ENCODE results near the gene ZNF469.
A peak's percentile ranks its signal among the peaks of the same experiment; 100 is the strongest.

Gene ZNF469

DNA sequence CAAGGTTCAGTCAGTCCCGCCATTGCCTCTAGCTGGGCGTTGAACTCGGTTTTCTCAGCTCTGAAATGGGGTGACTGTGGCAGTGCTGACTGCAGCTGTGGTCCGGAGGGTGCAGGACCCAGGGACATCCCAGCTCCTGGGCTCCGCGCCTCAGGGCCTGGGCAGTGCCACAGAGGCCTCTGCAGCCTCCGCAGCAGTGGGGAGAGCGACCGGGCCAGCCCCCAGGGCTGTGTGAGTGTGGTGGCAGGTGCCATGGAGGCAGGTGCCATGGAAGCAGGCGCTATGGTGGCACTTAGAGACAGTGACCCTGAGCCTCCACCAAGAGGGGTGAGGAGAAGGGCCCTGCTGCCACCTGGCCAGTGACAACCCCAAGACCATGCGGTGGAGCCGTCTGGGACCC, 30.9 kb downstream of the ZNF469 start:
- DNase-seq, result no peak

DNA sequence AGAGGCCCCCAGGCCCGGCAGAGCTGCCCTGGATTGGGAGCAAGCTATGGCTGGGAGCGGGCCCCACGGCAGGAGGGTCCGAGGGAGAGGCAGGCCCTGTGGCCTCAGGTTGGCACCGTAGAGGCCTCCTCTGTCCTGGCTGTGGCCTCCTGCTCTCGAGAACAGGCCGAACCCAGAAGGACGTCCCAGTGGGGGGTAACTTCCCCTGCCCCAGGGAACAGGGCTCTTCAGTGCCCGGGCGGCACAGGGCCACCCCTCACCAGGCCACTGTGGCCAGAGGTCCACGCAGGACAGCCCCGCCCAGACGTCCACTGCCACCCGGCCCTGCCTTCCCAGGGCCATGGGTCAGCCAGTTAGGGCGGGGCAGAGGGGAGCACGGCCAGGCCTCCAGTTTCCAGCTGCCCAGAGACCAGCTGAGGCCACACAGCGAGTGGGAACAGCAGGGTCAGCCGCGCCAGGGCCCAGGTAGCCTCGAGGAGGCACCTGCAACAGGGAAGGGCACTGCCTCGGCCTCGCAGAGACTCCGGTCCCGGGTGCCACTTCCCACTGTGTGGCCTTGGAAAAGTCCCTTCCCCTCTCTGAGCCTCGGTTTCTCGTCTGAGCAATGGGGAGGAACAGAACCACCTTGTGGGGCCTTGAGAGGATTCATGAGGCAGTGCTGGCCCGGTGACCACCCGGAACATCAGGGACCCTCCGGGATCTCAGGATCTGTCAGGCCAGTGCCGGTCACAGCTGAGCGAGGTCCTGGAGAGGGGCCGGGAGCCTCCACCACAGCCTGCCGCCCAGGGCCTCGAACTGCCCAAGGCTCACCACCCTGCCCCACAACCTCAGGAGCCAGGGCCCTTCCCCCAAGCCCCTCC, 32.0 kb downstream of the ZNF469 start:
- DNase-seq, result no peak

DNA sequence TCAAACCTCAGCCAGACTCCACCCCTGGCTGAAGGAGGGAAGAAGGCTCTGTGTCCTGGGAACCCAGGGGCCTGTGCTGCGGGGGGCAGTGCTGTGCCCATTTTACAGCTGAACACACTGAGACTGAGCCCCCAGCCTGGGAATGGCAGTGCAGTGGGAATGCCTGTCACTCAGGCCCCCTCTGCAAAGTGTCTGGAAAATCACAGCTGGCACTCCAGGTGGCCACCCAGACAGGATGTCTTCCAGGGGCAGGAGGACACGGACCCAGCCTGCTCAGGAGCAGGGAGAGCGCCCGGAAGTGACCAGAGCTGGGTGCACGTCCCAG, 32.6 kb downstream of the ZNF469 start:
- no peak for DNase-seq

DNA sequence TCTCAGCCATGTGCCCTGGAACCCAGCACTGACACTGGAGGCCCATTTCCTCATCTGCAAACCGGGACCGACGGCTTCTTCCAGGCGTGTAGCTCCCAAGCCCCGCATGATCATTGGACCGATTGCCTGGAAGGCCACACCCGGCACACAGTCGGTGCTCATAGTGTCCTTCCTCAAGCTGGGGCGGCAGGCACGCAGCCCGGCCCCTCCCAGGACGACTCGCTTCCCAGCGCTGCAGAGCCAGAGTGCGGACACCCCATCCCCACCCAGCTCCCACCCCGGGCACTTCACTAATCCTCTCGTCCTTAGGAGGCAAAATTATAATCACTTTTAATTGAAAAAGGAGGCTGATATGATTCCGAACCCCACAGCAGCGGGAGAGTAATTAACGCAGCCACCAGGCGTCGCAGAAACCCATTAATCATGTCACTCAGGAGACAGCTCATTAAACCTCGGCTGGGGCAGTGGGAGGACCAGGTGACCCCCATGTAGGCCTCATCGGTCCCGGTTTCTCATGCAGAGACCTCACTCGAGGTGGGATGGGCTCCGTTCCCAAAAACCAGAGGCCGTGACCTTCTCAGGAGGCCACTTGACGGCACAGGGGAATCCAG, 33.1 kb downstream of the ZNF469 start:
- DNase-seq, result peak in 2 of 3 experiments; percentile 68 to 80

DNA sequence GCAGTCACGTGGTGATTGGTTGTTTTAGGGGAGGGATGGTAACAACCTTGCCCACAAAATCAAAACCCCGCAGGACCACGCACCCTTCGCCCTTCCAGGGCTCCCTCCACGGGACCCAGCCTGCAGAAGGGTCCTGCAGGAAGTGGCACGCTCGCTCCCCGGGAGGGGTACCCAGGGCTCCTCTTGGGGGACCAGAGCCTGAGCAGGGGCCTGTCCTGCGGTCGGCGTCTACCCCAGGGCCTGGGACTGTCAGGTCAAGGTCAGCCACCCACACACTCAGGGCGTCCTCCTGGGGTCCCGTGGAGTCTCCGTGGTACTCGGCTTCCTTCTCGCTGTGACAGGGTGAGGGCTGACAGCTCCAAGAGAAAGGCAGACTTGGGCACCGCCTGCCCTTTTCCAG, 33.9 kb downstream of the ZNF469 start:
- DNase-seq, result no peak

DNA sequence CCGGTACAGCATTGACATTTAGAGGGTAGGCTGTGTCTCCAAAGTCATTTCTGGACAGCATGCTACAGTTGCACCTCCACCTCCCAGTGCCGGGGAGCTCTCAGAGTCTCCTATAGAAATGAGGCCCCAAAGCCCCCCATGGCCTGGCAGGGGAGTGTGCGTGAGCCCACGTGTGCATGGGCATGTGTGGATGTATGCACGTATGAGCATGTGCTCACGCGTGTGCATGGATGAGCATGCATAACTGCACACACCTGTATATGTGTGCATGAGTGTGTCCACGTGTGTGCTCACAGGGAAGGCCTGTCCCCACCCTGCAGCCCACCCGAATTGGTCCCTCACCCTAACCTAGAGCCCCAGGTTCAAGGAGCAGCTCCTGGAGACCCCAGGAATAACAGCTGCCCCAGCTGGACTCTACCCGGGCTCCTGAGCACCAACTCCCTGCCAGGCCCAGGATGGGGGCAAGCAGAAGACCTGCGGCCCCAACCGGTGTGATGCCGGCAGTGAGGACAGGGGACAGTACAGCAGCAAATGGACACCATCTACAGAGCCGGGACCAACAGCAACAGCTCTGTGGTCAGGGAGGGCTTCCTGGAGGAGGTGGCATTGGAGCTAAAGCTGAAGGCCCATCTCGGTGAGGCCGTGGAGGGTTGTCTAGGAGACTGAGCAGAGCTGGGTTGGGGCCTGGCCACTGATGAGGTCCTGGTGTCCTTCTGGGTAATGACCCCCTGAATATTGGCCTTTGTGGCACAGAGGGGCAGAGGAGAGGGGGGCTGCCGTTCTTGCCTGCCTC, 35.1 kb downstream of the ZNF469 start:
- no peak for DNase-seq

DNA sequence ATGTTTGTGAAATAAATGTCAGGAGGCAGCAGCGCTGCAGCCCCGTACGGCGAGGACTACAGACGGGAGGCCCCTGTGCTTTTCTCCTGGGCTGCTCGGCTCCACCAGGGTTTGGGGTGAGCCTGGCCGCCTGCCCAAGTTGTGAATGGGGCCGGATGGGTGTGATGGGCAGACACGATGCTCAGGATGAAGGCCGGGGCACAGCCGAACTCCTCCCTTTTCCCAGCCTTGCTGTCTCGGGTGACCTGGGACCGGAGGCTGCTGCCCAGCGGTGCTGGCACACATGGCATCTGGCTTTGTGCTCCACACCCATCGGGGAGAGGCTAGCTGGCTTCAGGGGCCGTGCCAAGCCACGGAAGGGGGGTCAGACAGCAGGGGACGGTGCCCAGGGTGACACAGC, 36.1 kb downstream of the ZNF469 start:
- DNase-seq, result no peak

DNA sequence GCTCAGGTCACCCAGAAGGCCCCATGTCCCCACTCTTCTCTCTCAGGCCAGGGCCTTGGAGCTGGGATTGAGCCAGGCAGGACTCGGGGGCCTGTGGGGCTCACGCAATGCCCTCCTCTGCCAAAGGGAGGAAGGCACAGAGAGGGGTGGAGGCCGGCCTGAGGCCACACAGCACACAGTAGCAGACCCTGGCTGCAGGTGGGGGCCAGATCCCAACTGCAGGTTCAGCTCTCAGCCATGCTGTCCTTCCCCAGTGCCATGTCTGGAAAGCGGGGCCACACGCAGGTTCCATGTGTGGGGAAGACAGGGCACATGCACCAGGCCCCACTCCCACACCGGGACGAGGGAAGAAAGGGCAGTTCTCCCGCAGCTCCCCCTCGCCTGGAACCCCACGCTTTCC, 37.0 kb downstream of the ZNF469 start:
- no peak for DNase-seq

DNA sequence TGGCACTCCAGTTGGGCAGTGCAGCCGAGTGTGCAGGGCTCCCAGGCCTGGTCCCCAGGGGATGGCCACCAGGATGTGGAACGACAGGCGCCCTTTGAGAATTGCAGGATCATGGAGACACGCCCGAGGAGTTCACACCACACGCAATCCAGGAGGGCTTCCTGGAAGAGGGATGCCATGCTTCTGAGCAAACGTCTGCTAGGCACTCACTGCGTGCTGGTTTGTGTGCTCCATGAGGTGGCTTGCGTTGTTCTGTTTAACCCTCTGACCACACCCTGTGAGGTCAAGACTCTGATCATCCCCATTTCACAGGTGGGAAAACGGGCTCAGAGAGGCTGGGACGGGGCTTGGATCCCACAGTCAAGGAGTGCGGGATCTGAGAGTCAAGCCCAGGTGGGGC, 37.7 kb downstream of the ZNF469 start:
- no peak for DNase-seq

DNA sequence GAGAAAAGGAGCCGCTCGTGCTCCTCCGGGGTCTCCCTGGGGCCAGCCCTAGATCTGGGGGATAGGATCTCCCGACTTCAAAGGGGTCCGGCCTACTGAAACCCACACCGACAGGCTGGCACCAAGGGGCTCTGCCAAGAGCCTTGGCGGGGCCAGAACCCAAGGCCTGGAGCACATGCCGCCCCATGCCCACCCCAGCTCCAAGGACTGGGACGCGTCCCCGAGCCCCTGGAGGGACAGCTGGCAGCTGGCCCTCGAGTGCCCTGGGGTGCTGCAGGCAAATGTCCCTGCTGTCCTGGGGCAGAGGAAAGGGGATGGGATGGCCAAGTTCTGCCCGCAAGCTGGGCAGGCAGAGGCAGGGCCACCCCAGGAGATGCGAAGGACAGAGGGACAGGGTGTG, 38.5 kb downstream of the ZNF469 start:
- DNase-seq, result no peak

DNA sequence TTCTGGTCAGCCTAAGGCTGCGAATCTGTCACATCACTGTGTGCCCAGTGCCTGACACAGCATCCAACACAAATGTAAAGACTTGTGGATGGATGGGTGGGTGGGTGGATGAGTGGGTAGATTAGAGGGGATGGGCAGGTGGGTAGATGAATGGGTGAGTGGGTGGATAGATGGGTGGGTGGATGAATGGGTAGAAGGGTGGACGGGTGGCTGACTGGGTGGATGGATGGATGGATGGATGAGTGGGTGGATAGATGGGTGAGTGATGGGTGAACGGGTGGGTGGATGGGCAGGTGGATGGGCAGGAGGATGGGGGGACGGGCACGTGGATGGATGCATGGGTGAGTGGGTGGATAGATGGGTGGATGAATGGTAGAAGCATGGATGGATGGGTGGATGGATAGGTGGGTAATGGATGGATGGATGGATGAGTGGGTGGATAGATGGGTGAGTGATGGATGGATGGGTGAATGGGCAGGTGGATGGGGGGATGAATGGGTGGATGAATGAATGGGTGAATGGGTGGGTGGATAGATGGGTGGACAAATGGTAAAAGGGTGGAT, 39.2 kb downstream of the ZNF469 start:
- DNase-seq, result no peak

DNA sequence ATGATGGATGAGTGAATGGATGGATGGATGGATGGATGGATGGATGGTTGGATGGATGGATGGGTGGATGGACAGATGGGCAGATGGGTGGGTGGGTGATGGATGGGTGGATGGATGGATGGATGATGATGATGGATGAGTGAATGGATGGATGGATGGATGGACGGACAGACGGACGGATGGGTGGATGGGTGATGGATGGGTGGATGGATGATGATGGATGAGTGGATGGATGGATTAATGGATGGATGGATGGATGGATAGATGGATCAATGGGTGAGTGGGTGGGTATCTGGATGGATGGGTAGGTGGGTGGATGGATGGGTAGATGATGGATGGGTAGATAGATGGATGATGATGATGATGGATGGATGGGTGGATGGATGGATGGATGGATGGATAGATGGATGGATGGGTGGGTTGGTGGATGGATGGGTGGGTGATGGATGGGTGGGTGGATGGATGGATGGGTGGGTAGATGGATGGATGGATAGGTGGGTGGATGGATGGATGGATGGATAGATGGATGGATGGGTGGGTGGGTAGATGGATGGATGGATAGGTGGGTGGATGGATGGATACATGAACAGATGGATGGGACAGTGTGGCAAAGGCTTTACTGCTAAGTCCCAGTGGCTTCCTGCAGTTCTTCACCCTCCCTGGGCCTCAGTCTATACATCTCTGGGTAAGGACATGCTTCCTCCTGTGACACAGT, 40.1 kb downstream of the ZNF469 start:
- no peak for DNase-seq

DNA sequence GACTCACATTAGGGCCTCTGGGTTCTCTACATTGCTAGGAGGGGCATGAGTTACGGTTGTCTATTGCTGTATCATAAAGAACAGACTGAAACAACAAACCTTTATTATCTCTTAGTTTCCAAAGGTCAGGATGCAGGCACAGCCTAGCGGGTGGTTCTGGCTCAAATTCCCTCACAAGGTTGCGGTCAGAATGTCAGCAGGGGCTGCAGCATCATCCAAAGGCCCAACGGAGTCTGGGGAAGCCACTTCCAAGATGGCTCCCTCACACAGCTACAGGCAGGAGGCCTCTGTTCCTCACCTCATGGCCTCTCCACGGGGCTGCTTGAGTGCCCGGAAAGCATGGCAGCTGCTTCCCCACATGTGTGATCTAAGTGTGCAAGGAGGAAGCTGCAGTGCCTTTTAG, 40.7 kb downstream of the ZNF469 start:
- no peak for DNase-seq

DNA sequence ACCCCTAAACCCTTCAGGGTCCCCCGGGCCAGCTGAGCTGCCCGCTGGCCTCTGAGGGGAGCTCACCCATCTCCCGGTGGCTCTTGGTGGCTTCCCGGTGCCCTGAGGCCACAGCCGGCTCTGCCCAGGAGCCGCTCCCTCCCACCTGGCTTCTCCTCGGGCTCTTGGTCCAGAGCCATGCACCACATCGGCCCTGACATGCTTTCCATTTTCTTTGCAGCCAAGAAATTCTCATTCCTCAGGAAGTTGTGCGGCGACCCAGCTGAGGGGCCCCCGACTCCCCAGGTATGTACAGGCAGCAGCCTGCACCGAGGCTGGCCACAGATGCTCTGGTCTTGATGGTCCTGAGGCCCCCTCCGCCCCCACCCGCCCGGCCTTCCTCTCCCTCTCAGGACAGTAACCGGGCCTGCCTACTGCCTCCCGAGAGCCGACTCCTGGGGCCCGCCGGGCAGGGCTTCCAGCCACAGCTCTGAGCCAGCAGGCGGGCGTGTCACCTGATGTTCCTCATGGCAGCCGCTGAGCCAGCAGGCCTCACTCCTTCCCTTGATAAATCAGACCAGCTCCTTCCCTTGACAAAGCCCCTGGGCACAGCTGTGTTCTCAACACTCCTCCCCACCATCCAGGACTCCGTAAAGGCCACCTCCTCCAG, 42.0 kb downstream of the ZNF469 start:
- DNase-seq, result no peak

DNA sequence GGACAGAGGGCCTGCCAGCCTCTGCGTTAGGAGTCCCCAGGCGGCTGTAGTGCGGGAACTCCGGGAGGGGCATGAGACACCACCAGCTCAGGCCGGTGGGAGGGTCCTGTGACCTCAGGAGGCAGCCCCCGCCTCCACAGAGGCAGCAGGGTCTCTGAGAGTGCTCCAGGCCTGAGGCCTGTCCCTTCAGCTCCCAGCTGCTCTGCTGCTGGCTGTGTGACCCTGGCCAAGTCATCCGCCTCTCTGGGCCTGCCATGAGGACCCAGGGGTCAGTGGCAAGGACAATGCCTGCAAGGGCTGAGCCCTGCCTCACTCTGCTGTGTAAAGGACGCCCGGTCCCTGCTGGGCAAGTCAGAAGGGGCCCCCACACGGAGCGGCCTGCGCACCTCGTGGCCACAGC, 43.3 kb downstream of the ZNF469 start:
- DNase-seq, result no peak

DNA sequence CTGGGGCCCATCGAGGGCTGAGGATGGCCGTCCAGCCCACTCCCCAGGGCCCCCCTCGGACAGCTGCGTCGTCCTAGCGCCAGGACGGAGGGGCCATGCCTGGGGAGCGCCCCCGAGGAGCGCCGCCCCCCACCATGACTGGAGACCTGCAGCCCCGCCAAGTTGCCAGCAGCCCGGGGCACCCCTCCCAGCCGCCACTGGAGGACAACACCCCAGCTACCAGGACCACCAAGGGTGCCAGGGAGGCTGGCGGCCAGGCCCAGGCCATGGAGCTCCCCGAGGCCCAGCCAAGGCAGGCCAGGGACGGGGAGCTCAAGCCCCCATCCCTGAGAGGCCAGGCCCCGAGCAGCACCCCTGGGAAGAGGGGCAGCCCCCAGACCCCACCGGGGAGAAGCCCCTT, 44.6 kb downstream of the ZNF469 start:
- DNase-seq, result no peak

DNA sequence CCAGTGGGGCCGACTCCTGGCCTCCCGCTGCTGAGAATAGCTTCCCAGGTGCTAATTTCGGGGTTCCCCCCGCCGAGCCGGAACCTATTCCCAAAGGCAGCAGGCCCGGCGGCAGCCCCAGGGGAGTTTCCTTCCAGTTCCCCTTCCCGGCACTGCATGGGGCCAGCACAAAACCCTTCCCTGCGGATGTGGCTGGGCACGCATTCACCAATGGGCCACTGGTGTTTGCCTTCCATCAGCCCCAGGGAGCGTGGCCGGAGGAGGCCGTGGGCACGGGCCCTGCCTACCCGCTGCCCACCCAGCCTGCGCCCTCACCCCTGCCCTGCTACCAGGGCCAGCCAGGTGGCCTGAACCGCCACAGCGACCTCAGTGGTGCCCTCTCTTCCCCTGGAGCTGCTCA, 45.4 kb downstream of the ZNF469 start:
- no peak for DNase-seq

DNA sequence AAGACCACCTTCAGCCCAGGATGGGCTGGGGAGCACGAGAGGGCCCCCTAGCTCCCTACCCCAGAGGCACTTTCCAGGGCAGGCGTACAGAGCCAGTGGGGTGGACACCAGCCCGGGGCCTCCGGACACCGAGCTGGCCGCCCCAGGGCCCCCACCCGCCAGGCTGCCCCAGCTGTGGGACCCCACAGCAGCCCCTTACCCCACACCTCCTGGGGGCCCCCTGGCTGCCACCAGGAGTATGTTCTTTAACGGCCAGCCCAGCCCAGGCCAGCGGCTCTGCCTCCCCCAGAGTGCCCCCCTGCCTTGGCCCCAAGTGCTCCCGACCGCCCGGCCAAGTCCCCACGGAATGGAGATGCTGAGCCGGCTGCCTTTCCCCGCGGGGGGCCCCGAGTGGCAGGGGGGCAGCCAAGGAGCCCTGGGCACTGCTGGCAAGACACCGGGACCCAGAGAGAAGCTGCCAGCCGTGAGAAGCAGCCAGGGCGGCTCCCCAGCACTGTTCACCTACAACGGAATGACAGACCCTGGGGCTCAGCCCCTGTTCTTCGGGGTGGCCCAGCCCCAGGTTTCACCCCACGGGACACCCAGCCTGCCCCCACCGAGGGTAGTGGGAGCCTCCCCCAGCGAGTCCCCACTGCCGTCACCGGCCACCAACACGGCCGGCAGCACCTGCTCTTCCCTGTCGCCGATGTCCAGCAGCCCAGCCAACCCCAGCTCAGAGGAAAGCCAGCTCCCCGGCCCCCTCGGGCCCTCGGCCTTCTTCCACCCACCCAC, 46.0 kb downstream of the ZNF469 start:
- no peak for DNase-seq

DNA sequence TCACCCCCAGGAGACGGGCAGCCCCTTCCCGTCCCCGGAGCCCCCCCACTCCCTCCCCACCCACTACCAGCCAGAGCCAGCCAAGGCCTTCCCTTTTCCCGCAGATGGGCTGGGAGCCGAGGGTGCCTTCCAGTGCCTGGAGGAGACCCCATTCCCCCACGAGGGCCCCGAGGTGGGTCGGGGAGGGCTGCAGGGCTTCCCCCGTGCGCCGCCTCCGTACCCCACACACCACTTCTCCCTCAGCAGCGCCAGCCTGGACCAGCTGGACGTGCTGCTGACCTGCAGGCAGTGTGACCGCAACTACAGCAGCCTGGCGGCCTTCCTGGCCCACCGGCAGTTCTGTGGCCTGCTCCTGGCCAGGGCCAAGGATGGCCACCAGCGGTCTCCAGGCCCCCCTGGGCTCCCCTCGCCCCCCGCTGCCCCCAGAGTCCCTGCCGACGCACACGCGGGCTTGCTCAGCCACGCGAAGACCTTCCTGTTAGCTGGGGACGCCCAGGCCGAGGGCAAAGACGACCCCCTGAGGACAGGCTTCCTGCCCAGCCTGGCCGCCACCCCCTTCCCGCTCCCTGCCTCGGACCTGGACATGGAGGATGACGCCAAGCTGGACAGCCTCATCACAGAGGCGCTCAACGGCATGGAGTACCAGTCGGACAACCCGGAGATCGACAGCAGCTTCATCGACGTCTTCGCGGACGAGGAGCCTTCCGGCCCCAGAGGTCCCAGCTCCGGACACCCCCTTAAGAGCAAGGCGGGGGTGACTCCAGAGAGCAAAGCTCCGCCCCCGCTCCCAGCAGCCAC, 46.8 kb downstream of the ZNF469 start:
- DNase-seq, result no peak

DNA sequence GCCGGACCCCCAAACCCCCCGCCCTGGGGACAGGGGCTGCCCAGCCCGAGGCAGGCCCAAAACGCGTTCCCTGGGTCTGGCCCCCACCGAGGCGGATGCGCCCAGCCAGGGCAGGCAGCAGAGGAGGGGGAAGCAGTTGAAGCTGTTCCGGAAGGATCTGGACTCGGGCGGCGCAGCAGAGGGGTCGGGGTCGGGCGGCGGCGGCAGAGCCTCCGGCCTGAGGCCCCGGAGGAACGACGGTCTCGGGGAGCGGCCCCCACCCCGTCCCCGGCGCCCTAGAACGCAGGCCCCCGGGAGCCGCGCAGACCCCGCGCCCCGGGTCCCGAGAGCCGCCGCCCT, 47.4 kb downstream of the ZNF469 start:
- no peak for DNase-seq

All from NCI-H1417 (cell line).